Fibroblast of the conjunctiva (primary cell): ENCODE results near the gene NDUFA1.
"Not testable (repeated sequence)": the region's sequence is repeated elsewhere in the genome, so short reads cannot be mapped to it uniquely, and the experiment has no call there.

Source experiments
- DNase-seq: peaks from one replicate; pipeline ENCODE4 v3.0.0-alpha.2; 2010; ENCODE audit warnings: low read depth

The NDUFA1 gene

GRCh38 chrX:119900976-119901375, 29.3 kb downstream of the NDUFA1 start:
- DNase-seq: no peak

- no peak for DNase-seq
Measured at GRCh38 chrX:119916310-119916709, 44.7 kb downstream of the NDUFA1 start.

- no peak for DNase-seq
Measured at GRCh38 chrX:119917877-119918276, 46.2 kb downstream of the NDUFA1 start.

- no peak for DNase-seq
Measured at GRCh38 chrX:119919835-119920585, 48.4 kb downstream of the NDUFA1 start.

- not testable (repeated sequence) for DNase-seq
Measured at GRCh38 chrX:119922391-119922790, 50.8 kb downstream of the NDUFA1 start.
